H9 (cell line): ENCODE results near the gene STK32C. TPM values are rescaled to one million over a fixed set of nuclear protein-coding genes. Genes with fewer than 3 reads are reported as not detected.

Experiments used
- DNase-seq: peaks from one replicate; pipeline ENCODE4 v3.0.0-alpha.2; 2017
- H2AFZ ChIP-seq: one replicate; pipeline ENCODE4 v1.6.1; 2013; ENCODE audit warnings: mild to moderate bottlenecking, low read length, control low read depth, moderate library complexity
- H2AK5ac ChIP-seq: 2 replicates; pipeline ENCODE4 v1.6.1; 2013; ENCODE audit warnings: low read length, control low read depth, mixed read lengths; ENCODE audit not compliant: insufficient read length
- H2BK120ac ChIP-seq: one replicate; pipeline ENCODE4 v1.6.1; 2013; ENCODE audit warnings: low read depth, mild to moderate bottlenecking, low read length, control low read depth, inconsistent platforms; ENCODE audit not compliant: poor library complexity, severe bottlenecking
- H2BK12ac ChIP-seq: 2 replicates; pipeline ENCODE4 v1.6.1; 2013; ENCODE audit warnings: low read length, control low read depth, mixed read lengths, low read depth; ENCODE audit not compliant: insufficient read length
- H2BK15ac ChIP-seq: 2 replicates; pipeline ENCODE4 v1.6.1; 2013; ENCODE audit warnings: low read depth, low read length, control low read depth
- H2BK20ac ChIP-seq: one replicate; pipeline ENCODE4 v1.6.1; 2013; ENCODE audit warnings: low read depth, mild to moderate bottlenecking, low read length, control low read depth, inconsistent platforms; ENCODE audit not compliant: poor library complexity, severe bottlenecking
- H2BK5ac ChIP-seq: 2 replicates; pipeline ENCODE4 v1.6.1; 2013; ENCODE audit warnings: low read length, control low read depth, mixed read lengths; ENCODE audit not compliant: insufficient read length
- H3K14ac ChIP-seq: 2 replicates; pipeline ENCODE4 v1.6.1; 2013; ENCODE audit warnings: low read length, control low read depth; ENCODE audit not compliant: insufficient read depth
- H3K18ac ChIP-seq: 2 replicates; pipeline ENCODE4 v1.6.1; 2013; ENCODE audit warnings: low read depth, mild to moderate bottlenecking, mixed read lengths, low read length, control low read depth; ENCODE audit not compliant: insufficient read length
- H3K23ac ChIP-seq: 2 replicates; pipeline ENCODE4 v1.6.1; 2013; ENCODE audit warnings: low read length, control low read depth, mixed read lengths, low read depth; ENCODE audit not compliant: insufficient read length
- H3K23me2 ChIP-seq: 2 replicates; pipeline ENCODE4 v1.6.1; 2013; ENCODE audit warnings: low read depth, mild to moderate bottlenecking, mixed read lengths, low read length, control low read depth; ENCODE audit not compliant: insufficient read length, poor library complexity, severe bottlenecking
- H3K27ac ChIP-seq: 2 replicates; pipeline ENCODE4 v1.5.1; 2013; ENCODE audit warnings: low read length, control low read depth, mixed read lengths, low read depth; ENCODE audit not compliant: insufficient read length
- H3K27me3 ChIP-seq: 2 replicates; pipeline ENCODE4 v1.6.1; 2013; ENCODE audit warnings: low read length, control low read depth, inconsistent platforms; ENCODE audit not compliant: insufficient read depth
- H3K4ac ChIP-seq: 2 replicates; pipeline ENCODE4 v1.6.1; 2013; ENCODE audit warnings: low read depth, mild to moderate bottlenecking, control low read depth, inconsistent platforms, low read length, moderate library complexity
- H3K4me1 ChIP-seq: 2 replicates; pipeline ENCODE4 v1.6.1; 2013; ENCODE audit warnings: low read length, control low read depth, inconsistent platforms; ENCODE audit not compliant: insufficient read depth
- H3K4me2 ChIP-seq: 2 replicates; pipeline ENCODE4 v1.6.1; 2013; ENCODE audit warnings: low read length, control low read depth, mixed read lengths; ENCODE audit not compliant: insufficient read length, insufficient read depth
- H3K56ac ChIP-seq: 2 replicates; pipeline ENCODE4 v1.6.1; 2013; ENCODE audit warnings: low read depth, mild to moderate bottlenecking, mixed read lengths, low read length, control low read depth; ENCODE audit not compliant: insufficient read length
- H3K79me1 ChIP-seq: 2 replicates; pipeline ENCODE4 v1.6.1; 2013; ENCODE audit warnings: low read depth, mild to moderate bottlenecking, moderate library complexity, low read length, control low read depth, inconsistent platforms; ENCODE audit not compliant: insufficient read depth, poor library complexity, severe bottlenecking
- H3K79me2 ChIP-seq: 2 replicates; pipeline ENCODE4 v1.6.1; 2013; ENCODE audit warnings: low read length, control low read depth, inconsistent platforms; ENCODE audit not compliant: insufficient read depth
- H3K9ac ChIP-seq: 2 replicates; pipeline ENCODE4 v1.6.1; 2013; ENCODE audit warnings: low read length, control low read depth, mixed read lengths; ENCODE audit not compliant: insufficient read length; ENCODE audit errors: extremely low read depth
- H3K9me3 ChIP-seq: one replicate; pipeline ENCODE4 v1.6.1; 2013; ENCODE audit warnings: low read depth, low read length, inconsistent platforms; ENCODE audit not compliant: control insufficient read depth
- H3T11ph ChIP-seq: one replicate; pipeline ENCODE4 v1.6.1; 2013; ENCODE audit warnings: mild to moderate bottlenecking, low read length, control low read depth, inconsistent platforms
- H4K20me1 ChIP-seq: one replicate; pipeline ENCODE4 v1.6.1; 2013; ENCODE audit not compliant: control insufficient read depth, insufficient read length, insufficient read depth
- H4K5ac ChIP-seq: 2 replicates; pipeline ENCODE4 v1.6.1; 2013; ENCODE audit warnings: low read depth, mild to moderate bottlenecking, mixed read lengths, low read length, control low read depth; ENCODE audit not compliant: insufficient read length
- H4K8ac ChIP-seq: replicated peaks from 2 replicates; pipeline ENCODE4 v1.6.1; 2013; ENCODE audit warnings: low read length, control low read depth, mixed read lengths, low read depth; ENCODE audit not compliant: insufficient read length
- H4K91ac ChIP-seq: 2 replicates; pipeline ENCODE4 v1.6.1; 2013; ENCODE audit warnings: low read depth, mild to moderate bottlenecking, moderate library complexity, mixed read lengths, low read length, control low read depth; ENCODE audit not compliant: insufficient read length
- H3K27ac Mint-ChIP-seq, 3 experiments: 2 replicates in 2 of 3; 3 replicates in 1 of 3; pipeline ENCODE4 v1.8.0; 2020 to 2021; ENCODE audit warnings: mixed read lengths in 3 of 3, mild to moderate bottlenecking in 1 of 3, moderate library complexity in 1 of 3
- H3K27me3 Mint-ChIP-seq: 2 replicates; pipeline ENCODE4 v1.8.0; 2021; ENCODE audit warnings: low read depth, mild to moderate bottlenecking, moderate library complexity, mixed read lengths
- H3K36me3 Mint-ChIP-seq, 3 experiments: 2 replicates in 2 of 3; 3 replicates in 1 of 3; pipeline ENCODE4 v1.8.0; 2020 to 2021; ENCODE audit warnings: low read depth in 3 of 3, mixed read lengths in 3 of 3; ENCODE audit not compliant: insufficient read depth in 1 of 3
- H3K4me1 Mint-ChIP-seq, 2 experiments: 2 replicates each; pipeline ENCODE4 v1.8.0; 2020; ENCODE audit warnings: mixed read lengths in 2 of 2
- H3K4me3 Mint-ChIP-seq, 2 experiments: 2 replicates in 1 of 2; 3 replicates in 1 of 2; pipeline ENCODE4 v1.8.0; 2020 to 2021; ENCODE audit warnings: mild to moderate bottlenecking in 2 of 2, mixed read lengths in 2 of 2, moderate library complexity in 1 of 2
- H3K9me3 Mint-ChIP-seq, 2 experiments: 2 replicates in 1 of 2; 3 replicates in 1 of 2; pipeline ENCODE4 v1.8.0; 2020; ENCODE audit warnings: mild to moderate bottlenecking in 2 of 2, mixed read lengths in 2 of 2, moderate library complexity in 1 of 2
- WGBS: extraction: QIAGEN DNeasy Blood & Tissue Kit; methylation state at CpG from one replicate; pipeline ENCODE4 v1.1.7; 2013; ENCODE audit warnings: missing lambda C conversion rate, low lambda C conversion rate, mixed read lengths; ENCODE audit not compliant: insufficient read length; ENCODE audit errors: extremely low coverage; 5-methylcytosine and 5-hydroxymethylcytosine counted together
- total RNA-seq: library from RNA; stranded (reverse); gene quantifications from 2 replicates; pipeline ENCODE4 v1.2.1, GENCODE V29; 2021
- TF ChIP-seq, protein P1 (sequence below): fragments of 200-600 bp; sonication (generic); conservative IDR thresholded peaks from 3 replicates; pipeline ENCODE4 v1.8.0; 2021; ENCODE audit warnings: antibody characterized with exemption, mild to moderate bottlenecking

The STK32C gene
- total RNA-seq, 1 experiment from 2014 or later, result 11.3 TPM

DNA sequence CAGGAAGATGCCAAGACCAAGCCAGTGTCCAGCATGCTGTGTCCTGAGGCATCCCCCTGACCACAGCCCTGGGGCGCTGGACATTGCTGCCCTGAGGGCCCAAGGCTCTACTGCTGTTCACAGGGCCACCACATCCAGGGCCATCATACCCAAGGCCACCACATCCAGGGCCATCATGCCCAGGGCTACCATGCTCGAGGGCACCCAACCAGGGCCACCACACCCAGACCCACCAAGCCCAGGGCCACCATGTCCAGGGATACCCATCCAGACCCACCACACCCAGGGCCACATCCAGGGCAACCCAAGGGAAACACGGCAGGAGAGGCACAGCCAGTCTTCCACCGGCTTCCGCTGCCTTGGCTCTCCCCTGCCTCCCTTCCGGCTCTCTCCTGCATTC is 17.1 kb downstream of the STK32C start:
- Histone ChIP-seq H3K4ac (no peak overlapping the region), H2BK120ac (no peak overlapping the region), H3K79me2 (no peaks in the 10 kb centered on the region), H3K79me1 (no peaks in the 10 kb centered on the region), H3K4me2 (no peak overlapping the region), H3K23me2 (no peaks in the 10 kb centered on the region), H2AFZ (no peak overlapping the region), H4K91ac (no peak overlapping the region), H3K9me3 (no peaks in the 10 kb centered on the region), H3T11ph (no peak overlapping the region), H4K20me1 (no peaks in the 10 kb centered on the region), H3K14ac (no peak overlapping the region; the same call in 1 of the 2 replicates), H2BK15ac (no peak overlapping the region), H2BK5ac (no peak overlapping the region), H2BK20ac (no peak overlapping the region), H3K4me1 (no peaks in the 10 kb centered on the region), H2AK5ac (no peak overlapping the region), H4K5ac (no peak overlapping the region), H3K56ac (no peak overlapping the region), H2BK12ac (no peak overlapping the region), H3K23ac (no peak overlapping the region), H4K8ac (no peak overlapping the region), H3K9ac (no peak overlapping the region), H3K27me3 (no peaks in the 10 kb centered on the region), H3K27ac (no peak overlapping the region), H3K18ac (no peak overlapping the region)
- Mint-ChIP-seq H3K4me3 (no peak overlapping the region), H3K36me3 (no peaks in the 10 kb centered on the region; a peak in 1 of 7 replicates), H3K27me3 (peaks cover 6% of the 10 kb centered on the region), H3K4me1 (peaks cover 14 to 17% of the 10 kb centered on the region in 2 experiments), H3K9me3 (peaks cover 0 to 2% of the 10 kb centered on the region in 2 experiments; a peak in 1 of 5 replicates), H3K27ac (no peak overlapping the region)
- no CpG with 5 or more reads among the region's 6 CpGs for WGBS
- no peak for DNase-seq
- TF ChIP-seq, protein P1, sequence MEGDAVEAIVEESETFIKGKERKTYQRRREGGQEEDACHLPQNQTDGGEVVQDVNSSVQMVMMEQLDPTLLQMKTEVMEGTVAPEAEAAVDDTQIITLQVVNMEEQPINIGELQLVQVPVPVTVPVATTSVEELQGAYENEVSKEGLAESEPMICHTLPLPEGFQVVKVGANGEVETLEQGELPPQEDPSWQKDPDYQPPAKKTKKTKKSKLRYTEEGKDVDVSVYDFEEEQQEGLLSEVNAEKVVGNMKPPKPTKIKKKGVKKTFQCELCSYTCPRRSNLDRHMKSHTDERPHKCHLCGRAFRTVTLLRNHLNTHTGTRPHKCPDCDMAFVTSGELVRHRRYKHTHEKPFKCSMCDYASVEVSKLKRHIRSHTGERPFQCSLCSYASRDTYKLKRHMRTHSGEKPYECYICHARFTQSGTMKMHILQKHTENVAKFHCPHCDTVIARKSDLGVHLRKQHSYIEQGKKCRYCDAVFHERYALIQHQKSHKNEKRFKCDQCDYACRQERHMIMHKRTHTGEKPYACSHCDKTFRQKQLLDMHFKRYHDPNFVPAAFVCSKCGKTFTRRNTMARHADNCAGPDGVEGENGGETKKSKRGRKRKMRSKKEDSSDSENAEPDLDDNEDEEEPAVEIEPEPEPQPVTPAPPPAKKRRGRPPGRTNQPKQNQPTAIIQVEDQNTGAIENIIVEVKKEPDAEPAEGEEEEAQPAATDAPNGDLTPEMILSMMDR, result no peak
